NB4 (cell line): Measurements from ENCODE around the gene AUTS2.

Experiments
- DNase-seq: peaks from one replicate; pipeline ENCODE4 v3.0.0; 2010; ENCODE audit warnings: low read depth
- H3K4me3 ChIP-seq: one replicate; pipeline ENCODE4 v1.5.1; 2011; ENCODE audit warnings: mild to moderate bottlenecking, low read depth, low read length, moderate library complexity
- MYC ChIP-seq: IDR thresholded peaks from 2 replicates; pipeline ENCODE4 v1.6.1; 2011; ENCODE audit warnings: low read depth, low read length
- POLR2A ChIP-seq: IDR thresholded peaks from 2 replicates; pipeline ENCODE4 v1.6.1; 2011; ENCODE audit warnings: mild to moderate bottlenecking; ENCODE audit not compliant: insufficient read length; ENCODE audit errors: extremely low read depth
- TF ChIP-seq, protein P1 (sequence below): IDR thresholded peaks from one replicate; pipeline ENCODE4 v1.5.1; 2012; ENCODE audit warnings: low read depth, low read length
- TF ChIP-seq, protein P2 (sequence below): IDR thresholded peaks from 2 replicates; pipeline ENCODE4 v1.6.1; 2011; ENCODE audit warnings: low read depth, low read length

Gene AUTS2

DNA sequence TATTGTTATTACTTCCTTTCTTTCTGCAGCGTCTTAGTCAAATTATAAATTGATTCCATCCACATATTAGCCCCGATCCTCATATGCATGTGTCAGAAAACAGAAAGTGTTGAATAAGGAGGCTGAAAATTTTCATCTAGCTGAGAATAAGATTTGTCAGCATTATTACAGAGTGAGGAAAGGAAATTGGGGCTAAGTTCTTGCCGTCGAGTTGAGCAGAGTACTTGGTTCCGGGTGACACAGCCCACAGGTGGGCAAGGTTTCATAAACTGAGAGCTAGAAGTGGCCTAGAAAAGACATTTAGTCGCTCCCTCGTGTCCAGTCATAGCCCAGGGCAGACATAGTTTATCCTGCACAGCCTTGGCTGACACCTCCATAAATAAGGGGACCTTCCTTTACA, 1072.0 kb downstream of the AUTS2 start:
- no peak for DNase-seq
- H3K4me3 ChIP-seq = no peak overlapping the region
- no peak for TF ChIP-seq MYC

DNA sequence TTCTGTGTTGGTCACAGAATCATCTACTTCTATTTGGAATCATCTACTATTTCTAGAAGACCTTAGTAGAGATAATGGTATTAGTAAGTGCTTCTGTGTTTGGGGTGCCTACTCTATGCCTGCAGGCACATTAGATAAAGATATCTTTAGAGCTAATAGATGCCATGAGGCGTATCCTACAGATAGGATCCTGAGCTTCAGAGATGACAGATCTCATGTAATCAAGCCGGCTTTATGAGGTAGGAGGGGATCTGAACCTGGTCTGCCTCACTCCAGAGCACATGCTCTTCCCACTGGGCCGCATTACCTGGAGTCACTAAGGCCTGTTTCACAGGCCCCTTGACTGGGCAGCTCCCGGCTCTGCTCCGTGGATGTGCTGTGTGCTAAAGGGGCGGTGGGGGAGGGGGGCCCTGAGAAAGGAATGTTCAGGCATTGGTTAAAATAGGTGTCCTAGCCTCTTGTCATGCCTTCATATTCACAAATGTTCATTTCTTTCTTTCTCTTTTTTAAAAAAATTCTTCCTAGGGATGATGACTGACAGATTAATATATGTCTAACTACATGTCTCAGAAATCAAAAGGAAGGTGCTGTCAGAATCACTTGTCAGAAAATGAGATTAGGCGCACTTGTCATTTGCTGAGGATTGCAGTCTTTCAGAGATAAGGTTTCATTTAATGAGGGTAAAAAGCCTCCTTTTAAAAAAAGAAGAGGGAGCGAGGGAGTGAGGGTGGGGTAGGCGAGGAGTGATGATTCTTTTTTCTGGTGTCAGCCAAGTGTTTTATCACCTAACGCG, 1075.7 kb downstream of the AUTS2 start:
- no peak overlapping the region for H3K4me3 ChIP-seq
- DNase-seq = no peak
- no peak for TF ChIP-seq MYC
- TF ChIP-seq POLR2A = no peak
- TF ChIP-seq, protein P1, sequence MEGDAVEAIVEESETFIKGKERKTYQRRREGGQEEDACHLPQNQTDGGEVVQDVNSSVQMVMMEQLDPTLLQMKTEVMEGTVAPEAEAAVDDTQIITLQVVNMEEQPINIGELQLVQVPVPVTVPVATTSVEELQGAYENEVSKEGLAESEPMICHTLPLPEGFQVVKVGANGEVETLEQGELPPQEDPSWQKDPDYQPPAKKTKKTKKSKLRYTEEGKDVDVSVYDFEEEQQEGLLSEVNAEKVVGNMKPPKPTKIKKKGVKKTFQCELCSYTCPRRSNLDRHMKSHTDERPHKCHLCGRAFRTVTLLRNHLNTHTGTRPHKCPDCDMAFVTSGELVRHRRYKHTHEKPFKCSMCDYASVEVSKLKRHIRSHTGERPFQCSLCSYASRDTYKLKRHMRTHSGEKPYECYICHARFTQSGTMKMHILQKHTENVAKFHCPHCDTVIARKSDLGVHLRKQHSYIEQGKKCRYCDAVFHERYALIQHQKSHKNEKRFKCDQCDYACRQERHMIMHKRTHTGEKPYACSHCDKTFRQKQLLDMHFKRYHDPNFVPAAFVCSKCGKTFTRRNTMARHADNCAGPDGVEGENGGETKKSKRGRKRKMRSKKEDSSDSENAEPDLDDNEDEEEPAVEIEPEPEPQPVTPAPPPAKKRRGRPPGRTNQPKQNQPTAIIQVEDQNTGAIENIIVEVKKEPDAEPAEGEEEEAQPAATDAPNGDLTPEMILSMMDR = no peak
- TF ChIP-seq, protein P2, sequence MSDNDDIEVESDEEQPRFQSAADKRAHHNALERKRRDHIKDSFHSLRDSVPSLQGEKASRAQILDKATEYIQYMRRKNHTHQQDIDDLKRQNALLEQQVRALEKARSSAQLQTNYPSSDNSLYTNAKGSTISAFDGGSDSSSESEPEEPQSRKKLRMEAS = no peak

DNA sequence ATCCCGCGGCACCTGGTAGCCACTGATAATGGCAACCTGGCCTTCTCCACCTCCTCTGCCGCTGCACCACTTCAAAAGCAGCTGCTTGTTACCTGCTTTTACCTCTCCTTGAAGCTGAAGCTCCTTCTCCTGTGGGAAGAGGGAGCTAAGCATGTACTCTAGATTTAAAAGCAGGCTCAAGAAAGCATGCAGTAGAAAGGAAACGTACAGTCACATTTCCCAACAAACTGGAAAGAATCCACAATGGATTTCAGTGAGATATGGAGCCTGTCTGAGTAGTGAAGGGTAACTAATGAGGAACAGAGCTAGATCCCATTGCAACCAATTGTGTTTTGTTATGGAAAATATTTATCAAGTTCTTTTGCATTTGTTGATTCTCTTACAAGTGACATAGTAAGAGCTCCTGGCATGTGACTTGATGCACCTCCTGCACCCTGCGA, 1076.3 kb downstream of the AUTS2 start:
- H3K4me3 ChIP-seq = no peak overlapping the region
- no peak for TF ChIP-seq POLR2A
- TF ChIP-seq, protein P1 = no peak
- TF ChIP-seq, protein P2 = no peak
- no peak for TF ChIP-seq MYC
- no peak for DNase-seq

DNA sequence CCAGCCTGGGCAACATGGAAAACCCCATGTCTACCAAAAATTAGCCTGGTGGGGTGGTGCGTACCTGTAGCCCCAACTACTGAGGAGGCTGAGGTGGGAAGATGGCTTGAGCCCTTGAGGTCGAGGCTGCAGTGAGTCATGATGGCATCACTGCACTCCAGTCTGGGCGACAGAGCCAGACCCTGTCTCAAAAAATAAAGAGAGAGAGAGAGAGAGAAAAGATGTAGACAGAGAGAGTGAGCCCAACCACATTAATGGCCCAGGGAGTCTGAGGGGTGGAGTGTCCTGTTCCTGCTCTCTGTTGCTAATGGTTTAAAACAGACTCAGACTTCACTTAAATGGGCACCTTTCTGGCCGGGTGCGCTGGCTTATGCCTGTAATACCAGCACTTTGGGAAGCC, 1078.0 kb downstream of the AUTS2 start:
- H3K4me3 ChIP-seq = no peak overlapping the region
- no peak for DNase-seq
- TF ChIP-seq POLR2A (no peak), MYC (no peak)
- TF ChIP-seq, protein P1 = no peak
- TF ChIP-seq, protein P2 = no peak

DNA sequence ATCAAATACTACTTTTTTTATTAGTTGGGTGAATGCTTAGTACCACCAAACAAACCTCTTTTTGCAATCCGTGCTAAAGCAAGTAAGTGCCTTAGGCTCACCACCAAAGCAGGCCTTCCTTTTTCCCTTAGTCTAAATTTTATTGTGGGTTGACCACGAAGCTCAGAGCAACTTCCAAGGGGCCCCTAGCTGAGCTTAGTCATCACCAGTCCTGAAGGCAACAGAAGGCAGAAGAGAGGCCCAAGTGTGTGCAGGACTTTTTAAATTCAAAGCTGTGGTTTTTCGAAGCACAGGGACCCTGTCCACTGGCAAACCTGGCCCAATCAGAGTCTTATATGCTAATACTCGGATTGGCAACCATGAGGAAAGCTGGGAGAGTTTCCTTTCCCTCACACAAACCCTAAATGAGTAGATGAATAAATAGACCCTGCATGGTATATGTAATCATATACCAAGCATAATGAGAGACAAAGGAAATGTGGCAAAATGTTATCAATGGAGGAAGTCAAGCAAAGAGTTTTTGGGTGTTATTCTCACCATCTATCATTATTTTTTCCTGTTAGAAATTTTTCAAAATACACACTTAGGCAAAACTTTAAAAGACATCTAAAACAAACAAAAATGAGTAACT, 1080.5 kb downstream of the AUTS2 start:
- peak; percentile 97 for DNase-seq
- no peak overlapping the region for H3K4me3 ChIP-seq
- TF ChIP-seq, protein P1 = no peak
- no peak for TF ChIP-seq MYC
- no peak for TF ChIP-seq POLR2A
- TF ChIP-seq, protein P2 = no peak

DNA sequence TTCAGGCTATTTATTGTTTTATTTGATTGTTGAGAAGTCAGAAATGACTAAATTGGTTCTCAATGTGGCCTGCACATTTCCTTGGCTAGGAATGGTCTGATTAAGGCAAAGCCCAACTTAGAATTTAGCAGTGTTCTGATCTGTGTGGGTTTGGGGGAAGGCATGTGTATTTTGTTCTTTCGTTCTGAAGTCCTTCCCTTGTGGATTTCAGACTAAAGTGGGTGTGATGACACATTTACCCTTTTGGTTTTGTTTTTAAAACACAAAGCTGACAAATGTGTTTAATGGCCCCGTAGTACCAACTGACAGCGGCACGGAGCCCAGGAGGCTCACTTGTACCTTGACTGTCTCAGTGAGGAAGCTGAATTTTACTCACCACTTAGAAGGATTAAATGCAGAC, 1081.4 kb downstream of the AUTS2 start:
- no peak for DNase-seq
- TF ChIP-seq MYC (no peak), POLR2A (no peak)
- TF ChIP-seq, protein P2 = no peak
- TF ChIP-seq, protein P1 = no peak
- no peak overlapping the region for H3K4me3 ChIP-seq
